ENCODE measurements around the gene ARHGEF26.
"Not testable (repeated sequence)": the region's sequence is repeated elsewhere in the genome, so short reads cannot be mapped to it uniquely, and the experiment has no call there.

Gene ARHGEF26

GRCh38 chr3:154120961-154121700 lies at the start of gene ARHGEF26:
Gene ARHGEF26 (plus strand): TSS chr3:154121390. CDS start chr3:154121993, 603 bp downstream.
- DNase-seq, result peak; percentile 82

DNA sequence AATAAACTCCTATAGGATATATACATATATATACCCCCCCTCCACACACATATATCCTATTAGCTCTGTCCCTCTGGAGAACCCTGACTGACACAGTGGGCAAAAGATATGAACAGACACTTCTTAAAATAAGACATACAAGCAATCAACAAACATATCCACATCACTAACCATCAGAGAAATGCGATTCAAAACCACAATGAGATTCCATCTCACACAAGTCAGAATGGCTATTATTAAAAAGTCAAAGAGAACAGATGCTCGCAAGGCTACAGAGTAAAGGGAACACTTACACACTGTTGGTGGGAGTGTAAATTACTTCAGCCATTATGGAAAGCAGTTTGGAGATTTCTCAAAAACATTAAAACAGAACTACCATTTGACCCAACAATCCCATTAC lies 46.2 kb upstream of the ARHGEF26 start:
- no peak for DNase-seq

DNA sequence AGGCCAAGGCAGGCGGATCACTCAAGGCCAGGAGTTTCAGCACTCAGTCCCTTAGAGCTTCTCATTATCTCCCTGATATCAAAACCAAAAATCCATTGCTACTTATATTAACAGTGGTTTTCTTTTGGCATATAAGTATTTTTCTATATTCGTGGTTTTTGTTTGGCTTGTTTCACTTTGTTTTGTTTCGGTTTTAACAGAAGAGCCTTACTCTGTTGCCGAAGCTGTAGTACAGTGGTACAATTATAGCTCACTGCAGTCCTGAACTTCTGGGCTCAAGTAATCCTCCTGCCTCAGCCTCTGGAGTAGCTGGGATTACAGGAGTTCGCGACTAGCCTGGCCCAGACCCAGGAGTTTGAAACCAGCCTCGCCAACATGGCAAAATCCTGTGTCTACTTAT lies 42.5 kb upstream of the ARHGEF26 start:
- DNase-seq, result no peak

DNA sequence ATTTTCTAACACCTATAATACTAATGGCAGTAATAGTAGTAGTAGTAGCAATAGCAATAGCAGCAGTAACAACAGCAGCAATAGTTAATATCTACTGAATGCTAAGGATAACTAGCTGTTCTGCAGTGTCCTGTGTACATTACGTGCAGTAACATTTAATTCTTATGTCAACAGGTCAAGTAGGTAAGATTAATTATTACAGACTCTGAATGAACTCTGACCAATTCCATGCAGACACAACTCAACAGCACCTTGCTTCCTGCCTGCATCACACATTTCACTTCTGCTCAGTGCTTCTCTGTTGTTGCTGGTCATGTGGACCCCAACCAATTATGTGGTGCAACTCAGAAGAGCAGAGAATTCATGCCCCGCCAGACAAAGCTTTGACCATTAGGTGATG lies 39.9 kb upstream of the ARHGEF26 start:
- DNase-seq, result no peak

DNA sequence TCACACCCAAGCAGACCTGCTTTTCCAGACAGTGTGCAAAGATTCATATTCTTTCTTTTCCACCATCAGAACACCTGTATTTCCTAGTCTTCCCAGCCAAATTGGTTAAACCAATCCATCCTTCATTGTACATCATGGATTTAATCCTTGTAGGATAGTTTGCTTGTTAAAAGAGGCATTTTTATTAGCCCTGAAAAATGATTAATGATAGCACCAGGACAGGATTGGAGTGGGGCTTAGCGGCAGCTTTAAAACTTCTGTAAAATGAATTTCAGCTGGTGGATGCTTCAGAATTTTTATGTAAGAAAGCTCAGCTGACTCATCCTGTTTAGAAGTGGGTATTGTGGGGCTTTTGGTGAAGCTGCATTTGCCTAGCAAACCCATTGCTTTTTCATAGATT lies 36.1 kb upstream of the ARHGEF26 start:
- no peak for DNase-seq

DNA sequence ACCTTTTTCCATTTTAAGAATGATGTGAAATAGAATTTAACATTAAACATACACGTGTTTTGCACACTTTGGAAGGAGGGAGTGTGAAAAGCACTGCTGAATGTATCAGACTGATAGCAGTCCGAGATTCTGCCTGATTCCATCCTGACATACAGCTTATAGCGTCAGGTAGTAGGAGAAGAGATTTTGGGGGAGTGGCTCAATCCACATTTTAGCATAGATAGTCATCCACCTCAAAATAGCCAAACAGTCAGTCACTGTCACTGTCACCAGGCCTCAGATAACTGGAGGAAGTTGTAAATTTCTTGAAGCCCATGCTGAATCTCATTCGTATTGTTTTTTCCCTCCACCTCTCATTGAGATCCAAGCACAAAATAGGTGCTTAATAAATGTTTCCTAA lies 35.4 kb upstream of the ARHGEF26 start:
- no peak for DNase-seq

- DNase-seq, result no peak
Observed at GRCh38 chr3:154086286-154086685, 34.9 kb upstream of the ARHGEF26 start.

GRCh38 chr3:154087756-154088480 lies 33.3 kb upstream of the ARHGEF26 start:
- not testable (repeated sequence) for DNase-seq

GRCh38 chr3:154089421-154090420 lies 31.5 kb upstream of the ARHGEF26 start:
- DNase-seq, result no peak

- DNase-seq, result no peak
Observed at GRCh38 chr3:154094051-154094450, 27.1 kb upstream of the ARHGEF26 start.

DNA sequence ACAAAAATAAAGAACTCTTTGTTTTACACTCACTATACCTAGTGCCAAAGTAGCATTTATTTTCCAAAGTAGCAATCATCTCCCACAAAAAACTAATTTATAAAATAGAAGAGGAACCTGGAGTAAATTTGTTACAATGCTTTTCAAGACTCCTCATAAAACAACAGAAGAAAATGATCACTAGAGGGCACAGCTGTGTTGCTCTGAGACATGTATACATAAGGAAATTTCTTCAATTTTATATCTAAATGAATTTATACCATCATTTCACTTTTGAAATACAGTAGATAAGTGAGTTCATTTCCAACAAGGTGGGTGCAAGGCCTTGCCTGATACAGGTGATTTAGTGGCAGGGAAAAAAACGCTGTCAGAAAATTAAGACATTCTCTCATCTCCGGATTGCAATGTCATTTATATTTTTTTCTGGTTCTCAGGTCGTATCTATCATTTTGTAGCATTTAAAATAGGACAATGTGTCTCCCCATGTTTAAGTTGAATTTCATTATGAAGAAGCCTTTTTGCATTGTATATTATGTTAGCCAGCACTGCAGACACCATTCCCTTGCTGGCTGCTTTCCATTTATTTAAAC lies 25.3 kb upstream of the ARHGEF26 start:
- no peak for DNase-seq

- DNase-seq, result no peak
Observed at GRCh38 chr3:154098376-154098775, 22.8 kb upstream of the ARHGEF26 start.

GRCh38 chr3:154100556-154100955 lies 20.6 kb upstream of the ARHGEF26 start:
- no peak for DNase-seq

GRCh38 chr3:154101250-154101649 lies 19.9 kb upstream of the ARHGEF26 start:
- DNase-seq, result no peak

DNA sequence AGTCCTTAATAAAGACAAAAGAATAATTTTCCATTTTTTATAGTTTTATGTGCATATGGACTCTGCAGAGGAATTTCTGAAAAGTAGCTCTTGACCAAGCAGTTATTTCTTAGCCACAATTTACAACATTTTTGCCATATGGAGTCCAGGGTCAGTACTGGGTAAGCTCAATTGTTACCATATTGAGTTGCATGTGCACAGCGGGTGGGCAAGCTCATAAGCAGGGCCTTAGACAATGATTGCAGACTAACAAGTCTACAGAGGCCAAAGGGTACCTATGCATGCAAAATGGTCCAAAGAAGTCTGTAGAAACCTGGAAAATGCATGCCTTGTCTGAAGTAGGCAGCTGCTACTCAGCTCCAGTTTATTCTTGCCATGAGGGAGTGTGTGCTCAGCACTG lies 19.0 kb upstream of the ARHGEF26 start:
- DNase-seq, result no peak

- no peak for DNase-seq
Observed at GRCh38 chr3:154105218-154105975, 15.8 kb upstream of the ARHGEF26 start.

- DNase-seq, result no peak
Observed at GRCh38 chr3:154111365-154111935, 9.7 kb upstream of the ARHGEF26 start.

DNA sequence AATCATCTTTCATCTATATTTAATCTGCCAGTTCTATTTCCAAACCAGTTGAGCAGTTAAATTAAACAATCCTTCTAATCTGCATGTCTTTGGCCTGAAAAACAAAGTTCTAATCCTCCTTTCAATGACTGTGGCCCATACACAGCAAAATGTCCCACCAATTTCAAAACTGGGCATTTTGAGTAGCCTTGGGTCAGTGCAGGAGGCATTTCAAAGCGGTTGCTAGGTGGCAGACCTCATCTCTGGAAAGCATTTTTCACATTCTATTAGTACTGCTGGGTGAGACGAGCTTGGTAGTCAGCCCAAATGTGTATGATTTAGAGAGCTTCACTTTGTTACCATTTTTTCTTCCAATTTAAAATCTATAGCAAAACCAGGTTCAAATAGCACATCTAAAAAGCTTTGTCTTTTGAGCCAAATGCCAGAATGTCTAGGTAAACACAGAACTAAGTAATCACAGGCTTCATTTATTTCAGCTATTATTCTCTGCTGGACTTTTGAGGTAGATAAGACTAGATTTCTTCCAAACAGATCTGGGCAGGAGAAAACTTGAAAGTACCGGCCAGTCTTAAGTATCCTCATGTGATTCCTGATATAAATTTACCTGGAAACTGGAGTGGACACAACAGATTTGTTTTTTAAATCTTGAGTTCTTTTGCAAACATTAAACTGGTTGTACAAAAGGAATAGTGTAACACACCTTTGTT lies 8.9 kb upstream of the ARHGEF26 start:
- no peak for DNase-seq

- no peak for DNase-seq
Observed at GRCh38 chr3:154113609-154114008, 7.6 kb upstream of the ARHGEF26 start.

DNA sequence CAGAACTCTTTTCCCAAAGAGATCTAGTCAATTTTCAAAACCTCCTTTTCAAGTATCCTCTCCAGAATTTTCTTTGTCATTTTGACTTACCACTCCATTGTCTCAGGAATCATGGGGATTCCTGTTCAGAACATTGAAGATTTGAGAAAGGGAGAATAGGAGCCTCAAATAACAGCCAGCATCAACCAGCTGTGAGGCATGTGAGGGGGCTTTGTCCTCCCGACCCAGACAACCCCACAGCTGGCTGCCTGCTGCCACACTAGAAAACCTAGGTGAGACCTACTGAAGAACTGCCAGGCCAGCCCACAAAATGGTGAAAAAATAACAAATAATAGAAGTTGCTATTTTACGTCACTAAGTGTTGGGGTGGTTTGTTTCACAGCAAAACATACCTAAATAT lies 5.9 kb upstream of the ARHGEF26 start:
- no peak for DNase-seq

- no peak for DNase-seq
Observed at GRCh38 chr3:154119951-154120350, 1.2 kb upstream of the ARHGEF26 start.

All from stimulated activated CD8-positive, alpha-beta memory T cell treated with anti-CD3 and anti-CD28 coated beads, Interleukin-4, amount 100 ng/mL, for 48 hours (primary cell).